NT2/D1 (cell line): ENCODE measurements around the gene GPR157.
"Not testable (repeated sequence)": the region's sequence is repeated elsewhere in the genome, so short reads cannot be mapped to it uniquely, and the experiment has no call there.

Experiments
- DNase-seq: peaks from one replicate; pipeline ENCODE4 v3.0.0-alpha.2; 2011; ENCODE audit warnings: low read depth, low spot score
- H3K27me3 ChIP-seq: 2 replicates; pipeline ENCODE4 v1.6.0; 2011; ENCODE audit warnings: mild to moderate bottlenecking; ENCODE audit not compliant: insufficient read length, insufficient read depth
- H3K36me3 ChIP-seq: 2 replicates; pipeline ENCODE4 v1.6.1; 2011; ENCODE audit warnings: mild to moderate bottlenecking, low read length, mixed read lengths; ENCODE audit not compliant: insufficient read depth, insufficient read length
- H3K4me1 ChIP-seq: 2 replicates; pipeline ENCODE4 v1.5.1; 2011; ENCODE audit not compliant: insufficient read depth, insufficient read length
- H3K4me3 ChIP-seq: 2 replicates; pipeline ENCODE4 v1.5.1; 2011; ENCODE audit warnings: low read depth; ENCODE audit not compliant: insufficient read length
- H3K9ac ChIP-seq: 2 replicates; pipeline ENCODE4 v1.6.0; 2011; ENCODE audit warnings: low read depth; ENCODE audit not compliant: insufficient read length
- H3K9me3 ChIP-seq: 2 replicates; pipeline ENCODE4 v1.5.1; 2011; ENCODE audit warnings: mild to moderate bottlenecking, low read length; ENCODE audit not compliant: insufficient read depth
- SUZ12 ChIP-seq: IDR thresholded peaks from 2 replicates; pipeline ENCODE4 v1.6.1; 2011; ENCODE audit not compliant: insufficient read length, insufficient read depth; ENCODE audit errors: extremely low read depth
- YY1 ChIP-seq: IDR thresholded peaks from 2 replicates; pipeline ENCODE4 v1.6.1; 2011; ENCODE audit not compliant: insufficient read length, insufficient read depth
- ZNF274 ChIP-seq: IDR thresholded peaks from 2 replicates; pipeline ENCODE4 v1.6.1; 2011; ENCODE audit warnings: mild to moderate bottlenecking, low read depth, low read length

GPR157 gene

DNA sequence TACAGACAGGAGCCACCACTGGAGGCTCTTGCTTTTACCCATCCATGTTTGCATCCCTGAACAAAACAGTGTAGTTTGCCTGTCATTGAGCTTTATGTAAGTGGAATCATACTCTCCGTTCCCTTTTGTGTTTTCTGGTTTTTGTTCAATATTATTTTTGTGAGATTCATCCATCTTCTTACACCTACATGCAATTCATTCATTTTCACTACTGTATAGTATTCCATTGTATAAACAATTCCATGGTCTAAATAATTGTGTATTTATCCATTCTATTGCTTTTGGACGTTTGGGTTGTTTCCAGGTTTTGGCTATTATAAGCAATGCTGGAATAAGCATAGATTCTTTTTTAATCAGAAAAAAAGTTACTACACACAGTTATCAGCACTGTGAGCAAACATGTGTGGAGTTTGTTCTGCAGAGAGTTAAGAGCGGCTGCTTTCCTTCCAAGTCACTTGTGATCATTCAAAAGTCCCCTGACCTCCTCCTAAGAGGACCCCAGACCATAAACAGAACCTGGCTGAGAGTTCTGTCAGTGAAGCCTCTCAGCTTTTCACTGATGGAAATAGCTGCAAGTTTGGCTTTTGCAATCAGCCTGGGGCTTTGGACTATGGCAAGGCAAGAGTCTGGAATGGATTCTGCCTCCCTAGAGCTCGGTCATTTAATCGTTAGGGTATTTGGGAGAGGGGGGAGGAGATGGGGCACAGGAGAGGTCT is 5.1 kb upstream of the GPR157 start:
- H3K36me3 ChIP-seq: no peaks in the 10 kb centered on the region

GRCh38 chr1:9129266-9130041 is 552 bp upstream of the GPR157 start:
- TF ChIP-seq ZNF274: no peak
- no peak for TF ChIP-seq YY1
- no peak for TF ChIP-seq SUZ12
- peak overlapping the region; percentile 24 for H3K4me3 ChIP-seq
- H3K9me3 ChIP-seq: no peaks in the 10 kb centered on the region
- no peak overlapping the region for H3K9ac ChIP-seq
- H3K36me3 ChIP-seq: no peaks in the 10 kb centered on the region
- peaks cover 13% of the 10 kb centered on the region for H3K27me3 ChIP-seq
- H3K4me1 ChIP-seq: no peaks in the 10 kb centered on the region
- DNase-seq: peak; percentile 69

More for the DNA sequence above, 5.1 kb upstream of the GPR157 start:
- H3K4me1 ChIP-seq: no peaks in the 10 kb centered on the region
- no peaks in the 10 kb centered on the region for H3K27me3 ChIP-seq
- no peak overlapping the region for H3K4me3 ChIP-seq
- no peaks in the 10 kb centered on the region for H3K9me3 ChIP-seq
- no peak overlapping the region for H3K9ac ChIP-seq
- TF ChIP-seq SUZ12 (no peak), YY1 (no peak), ZNF274 (no peak)
- no peak for DNase-seq

DNA sequence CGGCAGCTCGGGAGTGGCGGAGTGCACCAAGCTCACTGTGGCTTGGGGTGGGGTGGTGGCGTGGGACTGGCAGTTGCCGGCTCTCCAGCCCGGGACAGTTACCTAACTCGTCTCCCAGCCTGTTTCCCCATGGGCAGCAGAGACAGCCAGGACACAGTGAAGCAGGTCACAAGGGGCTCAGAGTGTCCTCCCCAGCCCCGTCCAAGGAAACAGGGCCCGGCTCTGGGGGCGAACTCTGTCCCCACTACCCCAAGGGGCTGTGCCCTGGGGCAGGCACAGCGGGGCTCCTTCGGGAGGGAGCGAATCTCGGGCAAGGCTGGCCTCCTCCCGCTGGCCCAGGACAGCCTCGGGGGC is 759 bp downstream of the GPR157 start:
- H3K4me1 ChIP-seq: no peaks in the 10 kb centered on the region
- H3K9ac ChIP-seq: peak overlapping the region; percentile 87
- peaks cover 13% of the 10 kb centered on the region for H3K27me3 ChIP-seq
- no peaks in the 10 kb centered on the region for H3K9me3 ChIP-seq
- TF ChIP-seq ZNF274: no peak
- TF ChIP-seq YY1: no peak
- no peak for TF ChIP-seq SUZ12
- no peaks in the 10 kb centered on the region for H3K36me3 ChIP-seq
- H3K4me3 ChIP-seq: peak overlapping the region; percentile 61
- no peak for DNase-seq

DNA sequence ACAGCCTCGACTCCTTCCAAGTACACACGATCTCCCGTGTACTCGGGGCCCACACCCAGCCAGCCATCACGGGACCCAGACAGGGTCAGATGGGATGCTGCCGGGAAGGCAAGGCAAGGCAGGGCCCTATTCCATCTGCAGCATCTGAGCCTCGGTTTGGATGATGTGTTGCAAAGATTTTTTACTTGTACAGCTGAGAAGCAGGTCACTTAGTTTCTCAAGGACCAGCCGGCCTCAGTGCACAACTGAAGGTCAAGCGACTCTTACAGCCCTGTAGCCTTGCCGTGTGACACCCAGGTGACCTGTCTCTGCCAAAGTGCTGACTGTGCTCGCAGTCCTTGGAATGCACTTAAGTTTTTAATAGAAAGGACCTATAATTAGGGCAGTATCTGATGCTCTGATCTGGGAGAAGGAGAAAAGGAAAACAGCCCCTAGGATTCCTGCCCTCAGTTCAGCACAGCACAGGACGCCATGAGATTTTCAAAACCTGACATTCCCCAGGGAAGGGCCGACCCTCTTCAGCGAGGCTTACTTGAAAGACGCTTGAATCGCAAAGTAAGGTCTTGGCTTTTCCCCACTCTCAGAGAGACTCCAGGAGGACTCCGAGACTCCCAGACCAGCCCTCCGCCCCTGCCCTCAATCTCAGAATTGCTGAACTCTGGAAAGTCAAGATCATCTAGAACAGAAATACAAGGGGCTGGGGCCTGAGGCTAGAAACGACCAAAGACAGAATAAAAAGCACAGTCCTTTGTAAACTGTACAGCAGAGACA is 1.3 kb downstream of the GPR157 start:
- no peak for DNase-seq
- peak overlapping the region; percentile 87 for H3K9ac ChIP-seq
- TF ChIP-seq ZNF274 (no peak), SUZ12 (no peak), YY1 (no peak)
- H3K27me3 ChIP-seq: peaks cover 13% of the 10 kb centered on the region
- H3K9me3 ChIP-seq: no peaks in the 10 kb centered on the region
- H3K36me3 ChIP-seq: no peaks in the 10 kb centered on the region
- H3K4me1 ChIP-seq: no peaks in the 10 kb centered on the region
- H3K4me3 ChIP-seq: peak overlapping the region; percentile 61

DNA sequence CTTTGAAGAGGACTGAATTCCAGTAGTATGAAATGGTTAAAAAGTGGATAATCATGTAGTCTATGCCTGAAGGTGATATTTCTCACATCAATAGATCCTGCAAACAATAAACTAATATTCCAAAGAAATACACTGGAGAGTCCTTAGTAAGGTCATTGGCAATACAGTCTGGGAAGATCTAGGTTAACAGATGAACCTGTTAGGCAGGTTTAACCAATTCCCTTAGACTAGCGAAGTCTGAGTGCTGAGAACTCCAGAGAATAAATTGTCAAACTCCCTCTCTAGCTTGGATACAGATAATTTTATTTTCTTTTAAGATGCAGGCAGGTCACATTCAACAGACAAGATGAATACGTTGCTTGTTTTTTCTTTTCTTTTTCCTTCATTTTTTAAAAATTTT is 2.4 kb downstream of the GPR157 start:
- H3K4me1 ChIP-seq: no peaks in the 10 kb centered on the region
- H3K27me3 ChIP-seq: peaks cover 13% of the 10 kb centered on the region
- H3K9ac ChIP-seq: no peak overlapping the region
- no peaks in the 10 kb centered on the region for H3K9me3 ChIP-seq
- no peaks in the 10 kb centered on the region for H3K36me3 ChIP-seq
- TF ChIP-seq YY1 (no peak), SUZ12 (no peak), ZNF274 (no peak)
- DNase-seq: no peak
- no peak overlapping the region for H3K4me3 ChIP-seq

- not testable (repeated sequence) for H3K9ac ChIP-seq, H3K4me1 ChIP-seq, H3K4me3 ChIP-seq, DNase-seq, H3K36me3 ChIP-seq, H3K9me3 ChIP-seq
- H3K27me3 ChIP-seq: peaks cover 13% of the 10 kb centered on the region
These were observed 3.1 kb downstream of the GPR157 start for GRCh38 chr1:9125847-9126246.

DNA sequence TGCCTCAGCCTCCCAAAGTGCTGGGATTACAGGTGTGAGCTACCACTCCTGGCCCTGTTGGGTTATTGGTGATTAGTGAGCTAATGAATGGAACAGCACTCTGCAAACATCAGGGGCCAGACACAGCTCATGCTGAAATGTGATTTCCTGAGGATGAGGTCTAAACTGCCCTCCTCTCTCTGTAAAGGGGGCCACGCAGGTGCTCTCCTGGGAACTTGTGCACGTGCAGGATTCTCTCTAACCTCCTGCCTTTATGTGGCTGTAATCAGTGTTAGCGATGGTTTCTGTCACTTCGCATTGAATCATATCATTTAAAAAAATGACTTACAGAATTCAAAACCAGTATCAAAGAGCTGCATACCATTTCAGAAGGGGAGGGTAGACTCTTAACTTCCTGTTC is 3.6 kb downstream of the GPR157 start:
- Histone ChIP-seq H3K9me3 (no peaks in the 10 kb centered on the region), H3K4me3 (no peak overlapping the region), H3K9ac (no peak overlapping the region), H3K36me3 (no peaks in the 10 kb centered on the region), H3K4me1 (no peaks in the 10 kb centered on the region), H3K27me3 (peaks cover 13% of the 10 kb centered on the region)
- TF ChIP-seq SUZ12: no peak
- no peak for TF ChIP-seq YY1
- no peak for TF ChIP-seq ZNF274
- no peak for DNase-seq

- H3K27me3 ChIP-seq: peaks cover 13% of the 10 kb centered on the region
- not testable (repeated sequence) for H3K9ac ChIP-seq, H3K9me3 ChIP-seq, DNase-seq, H3K36me3 ChIP-seq, H3K4me1 ChIP-seq, H3K4me3 ChIP-seq
These were observed 4.5 kb downstream of the GPR157 start for GRCh38 chr1:9124389-9124788.

DNA sequence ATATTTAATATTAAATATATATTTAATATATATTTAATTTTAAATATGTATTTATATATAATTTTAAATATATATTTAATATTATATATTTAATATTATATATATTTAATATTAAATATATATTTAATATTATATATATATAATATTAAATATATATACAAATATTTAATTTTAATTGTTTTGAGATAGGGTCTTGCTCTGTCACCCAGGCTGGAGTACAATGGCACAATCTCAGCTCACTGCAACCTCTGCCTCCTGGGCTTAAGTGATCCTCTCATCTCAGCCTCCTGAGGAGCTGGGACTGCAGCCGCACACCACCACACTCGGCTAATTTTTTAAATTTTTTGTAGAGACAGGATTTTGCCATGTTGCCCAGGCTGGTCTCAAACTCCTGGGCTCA is 5.2 kb downstream of the GPR157 start:
- not testable (repeated sequence) for H3K4me1 ChIP-seq, H3K9me3 ChIP-seq, DNase-seq, H3K9ac ChIP-seq, H3K4me3 ChIP-seq, H3K36me3 ChIP-seq
- peaks cover 12% of the 10 kb centered on the region for H3K27me3 ChIP-seq
